Keratinocyte (primary cell): ENCODE results near the gene HIPK4. TPM values are rescaled to one million over a fixed set of nuclear protein-coding genes. Genes with fewer than 3 reads are reported as not detected.
A peak's percentile ranks its signal among the peaks of the same experiment; 100 is the strongest.

Experiments
- DNase-seq: peaks from one replicate; pipeline ENCODE4 v3.0.0-alpha.2; 2011; ENCODE audit warnings: low read depth, missing footprints, low spot score
- FAIRE-seq: peaks from 2 replicates; lab custom pipeline; 2011; peaks lifted over from hg19 to GRCh38; lab: Jason Lieb, UNC
- H2AFZ ChIP-seq: 2 replicates; pipeline ENCODE4 v1.6.0; 2012; ENCODE audit warnings: low read length, control low read depth, inconsistent platforms; ENCODE audit not compliant: control insufficient read depth
- H3K27ac ChIP-seq: 2 replicates; pipeline ENCODE4 v1.5.1; 2011; ENCODE audit warnings: low read length; ENCODE audit not compliant: control insufficient read depth, insufficient read depth
- H3K27me3 ChIP-seq: 3 replicates; pipeline ENCODE4 v1.6.0; 2011; ENCODE audit warnings: low read length; ENCODE audit not compliant: control insufficient read depth, insufficient read depth; ENCODE audit errors: extremely low read depth
- H3K36me3 ChIP-seq, 2 experiments: 2 replicates in 1 of 2; 3 replicates in 1 of 2; pipeline ENCODE4 v1.5.1; 2011; ENCODE audit warnings: low read length in 2 of 2, mild to moderate bottlenecking in 1 of 2; ENCODE audit not compliant: control insufficient read depth in 2 of 2, insufficient read depth in 2 of 2; ENCODE audit errors: extremely low read depth in 1 of 2
- H3K4me1 ChIP-seq: 3 replicates; pipeline ENCODE4 v1.5.1; 2011; ENCODE audit warnings: low read length; ENCODE audit not compliant: control insufficient read depth, insufficient read depth; ENCODE audit errors: extremely low read depth
- H3K4me2 ChIP-seq: 3 replicates; pipeline ENCODE4 v1.6.0; 2011; ENCODE audit warnings: low read depth, low read length; ENCODE audit not compliant: control insufficient read depth, insufficient read depth; ENCODE audit errors: extremely low read depth
- H3K4me3 ChIP-seq, 3 experiments: fragments of 200-600 bp in 1 of 3; sonication (generic) in 1 of 3; 2 replicates in 2 of 3; 3 replicates in 1 of 3; pipeline ENCODE4 v1.5.1; 2011 to 2016; ENCODE audit warnings: low read length in 3 of 3, mild to moderate bottlenecking in 3 of 3, control low read depth in 2 of 3, inconsistent platforms in 1 of 3, low read depth in 1 of 3, mixed read lengths in 1 of 3, mixed run types in 1 of 3, moderate library complexity in 1 of 3; ENCODE audit not compliant: control insufficient read depth in 2 of 3, insufficient read depth in 2 of 3; ENCODE audit errors: extremely low read depth in 1 of 3
- H3K79me2 ChIP-seq: 2 replicates; pipeline ENCODE4 v1.6.0; 2012; ENCODE audit warnings: low read length; ENCODE audit not compliant: control insufficient read depth, insufficient read depth
- H3K9ac ChIP-seq: 3 replicates; pipeline ENCODE4 v1.6.0; 2011; ENCODE audit warnings: low read length; ENCODE audit not compliant: control insufficient read depth, insufficient read depth; ENCODE audit errors: extremely low read depth
- H3K9me1 ChIP-seq: 3 replicates; pipeline ENCODE4 v1.6.0; 2011; ENCODE audit warnings: low read length; ENCODE audit not compliant: control insufficient read depth, insufficient read depth; ENCODE audit errors: extremely low read depth
- H3K9me3 ChIP-seq: 2 replicates; pipeline ENCODE4 v1.5.1; 2012; ENCODE audit warnings: low read depth, low read length; ENCODE audit not compliant: control insufficient read depth
- H4K20me1 ChIP-seq: 3 replicates; pipeline ENCODE4 v1.6.0; 2011; ENCODE audit warnings: low read length; ENCODE audit not compliant: control insufficient read depth, insufficient read depth; ENCODE audit errors: extremely low read depth
- CTCF ChIP-seq, 3 experiments: IDR thresholded peaks in 1 of 3; conservative IDR thresholded peaks in 1 of 3; optimal IDR thresholded peaks in 1 of 3; 2 replicates in 2 of 3; 3 replicates in 1 of 3; pipeline versions ENCODE3 to v1.5.1; 2011; ENCODE audit warnings: low read length in 3 of 3, mild to moderate bottlenecking in 3 of 3, moderate library complexity in 2 of 3, control low read depth in 1 of 3, inconsistent platforms in 1 of 3; ENCODE audit not compliant: insufficient read depth in 2 of 3; ENCODE audit errors: extremely low read depth in 1 of 3
- EZH2 ChIP-seq: IDR thresholded peaks from one replicate; pipeline ENCODE4 v1.6.1; 2012; ENCODE audit warnings: inconsistent platforms, mild to moderate bottlenecking, low read length, moderate library complexity
- dilution Hi-C: fragments of 300-500 bp; cut with MboI; formaldehyde crosslinking; loops from one replicate; pipeline ENCODE4 v1.7.0; 2020; ENCODE audit warnings: low sequenced_read_pairs; ENCODE audit not compliant: extremely low pct_ligation_motif_present
- polyA plus RNA-seq, 5 experiments: library from polyadenylated mRNA; depleted of rRNA in 3 of 5; stranded (reverse) in 3 of 5; stranded (forward) in 1 of 5; unstranded in 1 of 5; fragments of >200 nt; gene quantifications; 1 replicate in 1 of 5; 2 replicates in 3 of 5; 3 replicates in 1 of 5; pipeline versions ENCODE4 v1.2.1 to v1.2.3, GENCODE V29; 2011 to 2012; ENCODE audit warnings: missing spikeins in 2 of 5, low read depth in 1 of 5, low replicate concordance in 1 of 5

The HIPK4 gene
- polyA plus RNA-seq, 1 donor (not counting 4 experiments of a cell fraction or from before 2014, with no cell fraction given): 0.03 TPM

- H3K36me3 ChIP-seq: peaks cover 0 to 6% of the 10 kb centered on the region in 2 experiments
- no peaks in the 10 kb centered on the region for H3K27me3 ChIP-seq
- peak within 1 kb of the TSS; percentile 95 for H3K4me2 ChIP-seq
- dilution Hi-C loops: no loop called here
- H3K4me1 ChIP-seq: peaks cover 7% of the 10 kb centered on the region
- TF ChIP-seq EZH2 (no peak), CTCF (optimal IDR thresholded peaks at IDR 0.05 in 1 of 3, IDR thresholded peaks at IDR 0.05 in 1 of 3, conservative IDR thresholded peaks at IDR 0.05 in 1 of 3; ENCODE audit: extremely low read depth in 1 of 3, insufficient read depth in 2 of 3, low read length in 3 of 3) (peak in 2 of 3 experiments; percentile 57 to 75)
- H3K27ac ChIP-seq: peak within 1 kb of the TSS; percentile 92
- FAIRE-seq (peak; percentile 67), DNase-seq (peak; percentile 93)
- no peaks in the 10 kb centered on the region for H4K20me1 ChIP-seq
- peak within 1 kb of the TSS; percentile 96 for H3K9ac ChIP-seq
- H3K9me1 ChIP-seq: no peaks in the 10 kb centered on the region
- H3K4me3 ChIP-seq: peak within 1 kb of the TSS; percentile 61 to 100 (median 99)
- peak within 1 kb of the TSS; percentile 62 for H2AFZ ChIP-seq
- peaks cover 28% of the 10 kb centered on the region for H3K79me2 ChIP-seq
- H3K9me3 ChIP-seq: no peaks in the 10 kb centered on the region
Measured at GRCh38 chr19:40425450-40426287, 35.7 kb upstream of the HIPK4 start, which contains the start of gene SERTAD1. Gene SERTAD1, minus strand, starts transcription at chr19:40425992. Its CDS starts 2,446 bp downstream, at chr19:40423546.

DNA sequence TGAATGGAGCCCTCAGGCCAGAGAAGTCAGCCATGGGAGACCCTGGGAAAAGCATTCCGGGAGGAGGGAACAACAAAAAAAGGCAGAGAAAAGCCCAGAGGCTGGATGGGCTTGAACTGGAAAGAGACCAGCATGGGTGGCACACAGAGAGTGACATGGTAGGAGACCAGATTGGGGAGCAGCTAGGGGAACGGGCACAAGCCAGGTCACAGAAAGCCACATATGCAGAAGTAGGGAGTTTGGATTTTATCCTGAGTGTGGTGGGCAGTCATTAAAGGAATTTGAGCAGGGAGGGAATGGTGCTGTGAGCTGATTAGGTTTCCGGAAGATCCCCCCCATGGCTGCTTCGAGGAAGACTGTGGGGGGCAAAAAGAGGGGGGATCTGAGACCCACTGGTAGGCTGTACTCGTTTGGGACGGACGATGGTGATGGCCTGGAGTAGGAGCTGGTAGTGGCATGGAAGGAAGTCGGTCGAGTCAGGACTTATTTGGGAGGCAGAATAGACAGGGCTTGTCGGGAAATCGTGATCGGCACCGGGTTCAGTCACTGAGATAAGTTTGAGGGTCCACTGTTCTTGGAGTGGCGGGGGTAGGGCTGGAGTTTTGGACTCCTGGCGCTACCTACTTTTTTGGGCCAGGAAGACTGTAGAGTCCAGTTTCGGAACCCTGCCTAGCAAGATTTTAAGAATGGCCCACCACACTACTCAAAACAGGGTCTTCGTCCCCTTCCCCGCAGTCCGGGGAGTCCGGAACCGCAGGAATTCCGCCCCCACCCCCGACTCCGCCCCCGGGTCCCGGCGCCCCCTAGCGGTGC, 34.9 kb upstream of the HIPK4 start:
- peaks cover 7% of the 10 kb centered on the region for H3K4me1 ChIP-seq
- H3K36me3 ChIP-seq: peaks cover 0 to 6% of the 10 kb centered on the region in 2 experiments
- dilution Hi-C loops: no loop called here
- DNase-seq (no peak), FAIRE-seq (no peak)
- peak overlapping the region; percentile 61 to 100 (median 99) for H3K4me3 ChIP-seq
- H3K9me3 ChIP-seq: no peaks in the 10 kb centered on the region
- H2AFZ ChIP-seq: peak overlapping the region; percentile 33
- peak overlapping the region; percentile 92 for H3K27ac ChIP-seq
- peak overlapping the region; percentile 96 for H3K9ac ChIP-seq
- H3K27me3 ChIP-seq: no peaks in the 10 kb centered on the region
- H3K9me1 ChIP-seq: no peaks in the 10 kb centered on the region
- H3K79me2 ChIP-seq: peaks cover 28% of the 10 kb centered on the region
- TF ChIP-seq EZH2: no peak
- TF ChIP-seq CTCF (optimal IDR thresholded peaks at IDR 0.05 in 1 of 3, IDR thresholded peaks at IDR 0.05 in 1 of 3, conservative IDR thresholded peaks at IDR 0.05 in 1 of 3; ENCODE audit: extremely low read depth in 1 of 3, insufficient read depth in 2 of 3, low read length in 3 of 3): no peak
- H4K20me1 ChIP-seq: no peaks in the 10 kb centered on the region
- peak overlapping the region; percentile 95 for H3K4me2 ChIP-seq
